Measurements from ENCODE around the gene ALAS1.

Gene ALAS1

DNA sequence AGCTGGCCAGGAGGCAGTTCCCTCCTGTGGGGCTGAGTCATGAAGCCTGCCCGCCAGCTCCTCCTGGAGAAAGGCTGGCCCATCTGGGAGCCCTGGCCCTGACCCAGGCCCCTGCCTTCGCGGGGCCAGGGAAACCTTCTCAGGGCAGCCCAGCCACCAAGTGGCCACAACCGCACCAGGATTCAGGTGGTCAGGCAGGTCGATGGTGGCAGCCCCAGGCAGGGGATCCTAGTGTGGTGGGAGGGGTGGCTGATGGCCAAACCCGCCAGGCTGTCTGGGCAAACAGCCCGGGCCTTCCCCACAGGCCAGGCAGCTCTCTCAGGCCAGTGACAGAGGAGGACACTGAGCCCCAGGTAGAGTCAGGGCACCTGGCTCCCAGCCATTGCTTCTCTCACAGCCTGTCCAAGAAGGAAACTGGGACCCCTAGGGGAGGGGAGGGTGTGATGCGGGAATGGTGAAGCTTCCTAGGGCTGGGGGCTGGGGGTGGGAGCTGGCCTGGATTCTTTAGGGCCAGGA lies 39.8 kb downstream of the ALAS1 start:
- DNase-seq: peak; percentile 31 to 50

DNA sequence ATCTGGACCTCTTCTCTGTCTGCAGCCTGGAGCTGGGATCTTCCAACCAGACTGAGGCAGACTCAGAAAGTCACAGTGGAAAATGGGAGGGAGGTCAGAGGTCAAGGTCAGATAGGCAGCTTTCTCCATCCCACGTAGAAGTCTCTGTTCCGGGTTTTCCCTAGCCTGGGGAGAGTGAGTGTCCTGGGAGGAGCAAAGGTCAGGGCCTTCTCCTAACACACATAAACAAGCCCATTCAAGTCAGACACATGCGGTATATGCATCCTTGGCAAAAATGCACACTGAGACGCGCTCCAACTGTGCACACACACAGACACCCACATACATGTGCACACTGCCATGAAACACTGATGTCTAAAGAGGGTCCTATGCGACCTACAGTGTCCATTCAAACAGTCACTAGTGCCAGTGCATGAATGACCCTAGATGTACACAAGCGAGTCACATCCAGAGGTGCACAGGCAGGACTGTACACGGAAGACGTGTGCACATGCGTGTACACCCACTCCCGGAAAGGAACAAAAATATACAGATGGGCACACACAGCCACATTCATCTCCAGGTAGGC lies 40.3 kb downstream of the ALAS1 start:
- no peak for DNase-seq

DNA sequence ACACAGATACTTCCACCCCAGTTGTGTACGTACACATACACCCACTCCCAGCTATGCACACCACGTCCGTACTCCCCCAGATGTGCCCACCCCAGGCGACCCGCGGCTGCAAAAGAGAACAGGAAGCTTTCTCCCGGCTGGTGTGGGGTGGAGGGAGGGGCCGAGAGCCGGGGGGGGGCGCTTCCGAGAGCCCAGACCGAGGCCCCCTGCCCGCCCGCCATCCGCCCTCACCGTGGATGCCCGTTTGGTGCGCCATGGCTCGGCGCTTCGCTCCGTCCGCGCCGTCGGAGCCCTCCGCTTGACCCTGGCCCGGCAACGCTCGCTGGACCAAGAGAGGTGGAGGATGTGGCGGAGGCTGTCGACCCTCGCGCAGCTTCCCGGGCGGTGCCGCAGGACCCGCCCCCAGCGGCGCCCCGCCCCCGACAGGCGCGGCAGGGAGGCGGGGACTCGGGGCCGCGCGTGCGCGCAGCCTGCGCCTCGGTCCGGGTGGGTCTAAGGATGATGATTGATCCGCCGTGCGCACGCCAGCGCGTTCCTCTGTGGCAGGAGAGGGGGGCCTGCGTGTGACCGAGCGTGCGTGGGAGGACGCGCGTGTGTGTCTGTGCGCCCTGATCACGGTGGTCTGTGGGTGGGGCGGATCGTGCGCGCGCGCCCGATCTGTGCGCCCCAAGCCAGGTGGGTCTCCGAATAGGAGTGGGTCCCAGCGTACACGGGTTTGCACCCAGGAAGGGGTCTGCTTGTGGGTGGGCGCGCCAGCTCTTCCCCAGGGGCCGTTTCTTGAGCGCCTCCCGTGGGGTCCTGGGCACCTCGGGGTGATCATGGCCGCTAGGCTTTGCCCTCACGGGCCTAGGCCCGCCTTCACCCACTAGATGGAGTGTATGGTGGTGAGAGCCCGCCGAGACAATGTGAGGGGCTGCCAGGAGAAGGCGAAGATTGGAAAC lies 41.1 kb downstream of the ALAS1 start, which contains the start of gene TWF2:
Gene TWF2, minus strand, starts transcription at position 398 of the 941 bp plus-strand sequence. Its CDS starts 142 bp downstream, at position 256.
- DNase-seq: peak; percentile 52 to 68

DNA sequence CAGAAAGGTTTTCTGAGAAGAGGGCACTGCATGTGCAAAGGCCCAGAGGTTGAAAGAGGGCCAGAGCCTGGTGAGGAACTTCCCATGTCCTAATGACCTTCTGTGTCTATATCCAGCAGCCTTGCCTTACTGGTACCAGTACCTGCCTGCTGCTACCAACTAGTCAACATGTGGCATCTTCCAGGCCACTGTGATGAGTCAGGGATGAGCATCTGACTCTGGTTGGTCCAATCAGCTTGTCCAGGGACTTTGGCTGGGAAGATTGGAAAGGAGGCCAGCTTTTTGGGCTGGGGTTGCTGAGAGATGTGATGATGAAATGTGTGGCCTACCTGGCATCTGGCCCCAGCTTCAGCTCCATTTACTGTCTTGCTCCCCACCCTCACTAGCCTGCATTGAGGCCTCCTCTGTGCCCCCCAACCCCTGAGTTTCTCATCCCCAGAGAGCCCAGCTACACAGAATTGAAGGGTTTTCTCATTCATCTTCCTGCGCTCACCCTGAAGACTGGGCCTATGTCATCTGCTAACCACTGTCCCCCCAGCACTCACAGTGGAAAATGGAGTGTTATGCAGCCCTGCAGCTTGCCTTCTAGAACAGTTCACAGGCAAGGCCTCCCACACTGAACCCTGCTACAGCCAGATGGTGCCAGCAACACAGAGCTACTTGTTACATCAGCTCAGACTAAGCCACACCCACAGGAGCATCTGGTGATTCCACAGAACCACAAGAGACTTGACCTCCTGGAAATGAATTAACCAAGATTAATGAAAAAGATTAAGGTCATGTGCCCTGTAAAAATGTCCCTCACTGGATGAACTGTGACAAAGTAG lies 42.3 kb downstream of the ALAS1 start:
- DNase-seq: peak; percentile 42 to 59

DNA sequence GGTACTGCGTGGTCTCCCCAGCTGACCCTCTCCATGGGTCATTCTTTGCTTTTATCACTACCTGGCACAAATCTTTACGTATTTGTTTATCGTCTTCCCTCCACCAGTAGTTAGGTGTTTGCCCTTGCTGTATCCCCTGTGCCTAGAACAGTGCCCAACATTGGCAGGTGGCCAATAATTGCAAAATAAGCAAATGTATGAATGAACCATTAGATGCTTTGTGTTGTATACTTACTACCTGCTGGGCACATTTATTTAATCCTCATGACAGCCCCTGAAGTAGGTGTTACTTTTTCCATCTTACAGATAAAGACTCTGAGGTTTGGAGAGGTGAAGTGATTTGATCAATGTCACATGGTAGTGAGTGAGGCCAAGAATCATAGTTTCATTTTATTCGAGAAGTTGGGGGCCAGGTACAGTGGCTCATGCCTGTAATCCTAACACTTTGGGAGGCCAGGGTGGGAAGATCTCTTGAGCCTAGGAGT lies 43.0 kb downstream of the ALAS1 start:
- DNase-seq: no peak

DNA sequence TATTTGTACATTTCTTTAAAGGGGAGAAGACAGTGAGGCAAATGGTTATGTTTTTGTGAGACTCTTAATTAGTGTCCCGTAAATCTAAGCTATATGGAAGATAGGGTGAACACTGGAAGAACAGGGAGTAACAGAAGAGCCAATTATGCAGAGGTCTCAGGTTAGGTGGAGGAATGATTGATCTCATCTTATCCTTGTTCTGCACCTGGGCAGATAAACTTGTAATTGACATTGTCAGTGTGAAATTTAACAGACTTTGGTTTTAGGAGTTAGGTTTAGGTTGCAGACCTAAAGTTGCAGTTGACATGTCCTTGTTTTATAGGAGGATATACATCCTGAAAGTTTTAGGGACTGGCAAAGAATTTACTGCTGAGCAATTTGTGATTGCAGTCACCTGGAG lies 44.1 kb downstream of the ALAS1 start:
- no peak for DNase-seq

DNA sequence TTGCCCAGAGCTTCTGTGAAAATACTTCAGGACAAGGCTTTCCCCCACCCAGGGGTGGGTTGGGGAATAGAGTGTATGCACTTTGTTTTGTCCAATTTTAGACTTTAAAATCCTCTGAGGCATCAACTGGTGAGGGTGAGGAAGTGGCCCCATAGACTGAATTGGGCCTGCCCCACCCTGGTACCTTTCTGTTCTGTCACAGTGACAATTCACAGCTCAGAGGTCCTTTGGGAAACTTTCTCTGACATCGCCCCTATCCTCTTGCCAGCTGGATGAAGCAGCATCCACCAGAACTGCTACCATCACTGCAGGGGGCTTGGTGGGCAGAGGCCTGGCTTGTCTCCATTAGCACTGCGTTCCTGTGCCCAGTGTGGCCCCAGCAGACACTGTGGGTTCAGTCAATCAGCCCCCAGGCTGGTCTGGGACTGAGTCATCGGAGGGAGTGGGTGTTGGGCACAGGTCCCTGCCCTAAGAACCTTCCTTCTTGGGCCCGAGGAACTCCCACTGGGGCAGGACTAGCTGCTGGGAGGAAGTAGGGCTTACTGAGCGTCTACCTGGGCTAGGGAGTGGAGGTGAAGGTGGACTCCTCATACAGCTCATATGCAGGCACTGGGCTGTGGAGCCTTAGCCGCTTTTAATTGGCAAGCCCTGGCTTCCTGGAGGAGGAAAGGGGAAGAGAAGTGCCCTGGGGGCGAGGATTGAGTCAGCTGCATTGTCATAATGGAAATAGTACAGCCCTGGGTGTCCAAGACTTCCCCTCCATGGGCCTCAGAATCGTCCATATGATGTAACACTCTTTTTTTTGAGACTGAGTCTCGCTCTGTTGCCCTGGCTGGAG lies 46.0 kb downstream of the ALAS1 start:
- DNase-seq: no peak

DNA sequence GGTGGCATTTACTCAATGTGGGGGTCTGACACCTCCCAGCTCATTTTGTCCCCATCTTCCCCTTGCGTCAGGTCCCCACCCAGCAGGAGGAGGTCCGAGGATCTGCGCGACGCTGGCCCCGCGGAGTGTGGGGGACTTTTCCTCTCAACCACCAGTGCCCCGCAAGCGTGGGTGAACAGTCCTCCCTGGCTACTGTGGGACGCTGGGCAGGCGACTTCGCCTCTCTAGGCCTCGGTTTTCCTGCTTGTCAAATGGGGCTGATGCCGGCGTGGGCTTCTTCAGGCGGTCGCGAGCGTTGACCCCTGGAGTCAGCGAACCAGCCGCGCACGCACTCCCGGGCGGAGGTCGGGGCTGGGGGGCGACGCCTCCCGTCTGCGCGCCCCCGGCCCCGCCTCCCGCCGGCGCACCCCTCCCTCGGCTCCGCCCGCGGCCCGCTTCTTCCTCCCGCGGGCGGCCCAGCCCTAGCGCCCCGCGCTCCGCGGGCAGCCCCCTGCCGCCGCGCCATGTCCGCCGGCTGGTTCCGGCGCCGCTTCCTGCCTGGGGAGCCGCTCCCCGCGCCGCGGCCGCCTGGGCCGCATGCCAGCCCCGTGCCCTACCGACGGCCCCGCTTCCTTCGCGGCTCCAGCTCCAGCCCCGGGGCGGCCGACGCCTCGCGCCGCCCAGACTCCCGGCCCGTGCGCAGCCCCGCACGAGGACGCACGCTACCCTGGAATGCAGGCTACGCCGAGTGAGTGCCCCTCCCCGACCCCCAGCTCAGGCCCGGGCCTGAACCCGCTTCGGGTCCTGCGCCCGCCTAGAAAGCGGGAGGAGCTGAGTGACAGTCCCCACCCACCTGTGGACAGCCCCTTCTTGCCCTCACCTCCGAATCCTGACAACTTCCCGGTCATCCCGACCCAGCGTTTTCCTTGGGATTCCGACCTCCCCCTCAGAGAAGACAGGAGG lies 47.6 kb downstream of the ALAS1 start, which contains the start of gene PPM1M:
Gene PPM1M, plus strand, starts transcription at position 438 of the 942 bp plus-strand sequence. Its CDS starts 66 bp downstream, at position 504.
- DNase-seq: no peak

DNA sequence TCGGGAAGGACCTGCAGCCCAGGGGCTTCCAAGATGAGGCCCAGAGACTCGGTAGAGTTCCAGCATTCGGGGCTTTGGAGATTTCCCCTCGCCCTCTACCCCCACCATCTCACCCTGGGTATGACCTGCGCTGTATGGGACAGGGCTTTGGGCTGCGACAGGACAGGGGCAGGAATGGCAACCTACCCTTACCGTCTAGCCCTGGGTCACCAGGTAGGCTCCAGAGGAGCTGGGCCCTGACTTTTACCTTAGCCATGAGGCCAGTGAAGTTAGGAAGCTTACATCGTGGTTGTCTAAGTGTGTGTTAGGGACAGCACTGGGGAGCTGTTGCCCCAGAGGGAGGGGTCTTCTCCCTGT lies 48.3 kb downstream of the ALAS1 start:
- no peak for DNase-seq

DNA sequence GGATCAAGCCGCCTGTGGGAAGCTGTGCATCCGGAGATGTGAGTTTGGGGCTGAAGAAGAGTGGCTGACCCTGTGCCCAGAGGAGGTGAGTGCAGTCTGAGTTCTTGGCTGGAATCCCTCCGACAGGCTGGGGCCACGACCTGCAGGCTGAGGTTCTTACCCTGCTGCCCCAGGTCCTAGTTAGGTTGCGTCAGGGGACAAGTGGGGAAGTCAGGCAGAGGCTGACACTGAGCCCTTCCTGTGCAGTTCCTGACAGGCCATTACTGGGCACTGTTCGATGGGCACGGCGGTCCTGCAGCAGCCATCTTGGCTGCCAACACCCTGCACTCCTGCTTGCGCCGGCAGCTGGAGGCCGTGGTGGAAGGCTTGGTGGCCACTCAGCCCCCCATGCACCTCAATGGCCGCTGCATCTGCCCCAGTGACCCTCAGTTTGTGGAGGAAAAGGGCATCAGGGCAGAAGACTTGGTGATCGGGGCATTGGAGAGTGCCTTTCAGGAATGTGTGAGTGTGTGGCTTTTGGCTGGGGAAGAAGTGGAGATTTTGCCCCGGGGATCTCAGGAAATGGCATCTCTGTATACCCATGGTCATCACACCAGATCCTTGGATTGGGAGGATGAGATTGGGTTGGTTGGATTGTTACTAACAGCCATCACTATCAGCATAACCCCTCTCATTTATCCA lies 48.9 kb downstream of the ALAS1 start:
- DNase-seq: no peak

DNA sequence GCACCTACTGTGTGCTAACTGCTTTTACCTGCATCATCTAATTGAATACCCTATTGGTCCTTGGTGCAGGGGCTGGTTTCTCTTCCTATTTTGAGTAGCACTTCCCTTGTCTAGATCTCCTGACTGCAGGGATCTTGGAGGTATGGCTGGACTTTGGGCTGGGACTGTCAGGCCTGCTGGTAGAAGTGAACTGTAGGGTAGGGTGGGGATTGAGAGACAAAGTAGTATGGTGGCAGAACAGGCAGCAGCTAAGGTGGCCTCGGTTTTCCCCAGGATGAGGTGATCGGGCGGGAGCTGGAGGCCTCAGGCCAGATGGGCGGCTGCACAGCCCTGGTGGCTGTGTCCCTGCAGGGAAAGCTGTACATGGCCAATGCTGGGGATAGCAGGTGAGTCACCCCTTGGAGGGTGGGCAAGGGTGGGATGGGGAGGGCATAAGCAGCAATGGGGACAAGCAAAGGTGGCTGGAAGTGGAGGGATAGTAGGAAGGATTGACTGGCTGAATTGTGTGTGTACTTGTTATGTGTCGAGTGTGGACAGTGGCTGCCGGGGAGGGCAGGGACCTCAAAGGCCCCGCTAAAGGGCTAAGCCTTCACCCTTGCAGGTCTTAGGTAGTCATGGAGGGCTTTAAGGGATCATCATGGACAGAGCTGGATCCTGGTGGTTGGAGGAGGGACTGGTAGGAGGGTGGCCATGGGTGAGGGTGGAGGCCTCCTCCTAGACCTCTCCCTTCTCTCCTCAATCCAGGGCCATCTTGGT lies 49.6 kb downstream of the ALAS1 start:
- no peak for DNase-seq

DNA sequence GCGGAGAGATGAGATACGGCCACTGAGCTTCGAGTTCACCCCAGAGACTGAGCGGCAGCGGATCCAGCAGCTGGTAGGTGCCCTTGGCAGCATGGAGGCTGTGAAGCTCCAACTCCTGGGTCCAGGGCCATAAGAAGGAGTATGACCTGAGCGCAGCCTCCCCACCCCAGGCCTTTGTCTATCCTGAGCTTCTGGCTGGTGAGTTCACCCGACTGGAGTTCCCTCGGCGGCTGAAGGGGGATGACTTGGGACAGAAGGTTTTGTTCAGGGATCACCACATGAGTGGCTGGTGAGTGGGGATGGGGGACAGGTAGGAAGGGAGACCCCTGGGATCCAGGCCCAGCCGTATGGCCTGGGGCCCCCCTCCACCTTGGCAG lies 50.2 kb downstream of the ALAS1 start:
- DNase-seq: no peak

DNA sequence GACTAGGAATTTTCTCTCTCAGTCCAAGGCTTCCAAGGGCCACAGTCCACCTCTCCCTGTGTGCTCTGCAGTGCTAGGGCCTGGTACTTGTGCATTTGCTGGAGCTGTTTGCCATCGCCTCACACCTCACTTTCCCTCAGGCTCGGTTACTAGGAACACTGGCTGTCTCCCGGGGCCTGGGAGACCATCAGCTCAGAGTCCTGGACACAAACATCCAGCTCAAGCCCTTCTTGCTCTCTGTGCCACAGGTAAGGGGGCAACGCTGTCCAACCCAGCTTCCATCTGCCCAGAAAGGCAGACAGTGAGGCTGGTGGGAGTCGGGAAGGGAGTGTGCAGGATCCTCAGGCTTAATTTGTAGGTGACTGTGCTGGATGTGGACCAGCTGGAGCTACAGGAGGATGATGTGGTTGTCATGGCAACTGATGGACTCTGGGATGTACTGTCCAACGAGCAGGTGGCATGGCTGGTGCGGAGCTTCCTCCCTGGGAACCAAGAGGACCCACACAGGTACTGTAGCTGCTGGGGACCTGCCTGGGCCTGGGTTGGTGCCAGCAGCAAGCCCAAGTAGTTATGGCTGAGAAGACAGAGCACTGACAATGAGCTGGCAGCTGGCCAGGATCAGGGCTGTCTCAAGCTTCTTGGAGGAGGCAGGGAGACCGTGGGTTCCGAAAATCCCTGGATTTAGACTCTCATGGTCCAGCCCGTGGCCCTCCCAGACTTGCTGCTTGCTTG lies 51.0 kb downstream of the ALAS1 start:
- no peak for DNase-seq

DNA sequence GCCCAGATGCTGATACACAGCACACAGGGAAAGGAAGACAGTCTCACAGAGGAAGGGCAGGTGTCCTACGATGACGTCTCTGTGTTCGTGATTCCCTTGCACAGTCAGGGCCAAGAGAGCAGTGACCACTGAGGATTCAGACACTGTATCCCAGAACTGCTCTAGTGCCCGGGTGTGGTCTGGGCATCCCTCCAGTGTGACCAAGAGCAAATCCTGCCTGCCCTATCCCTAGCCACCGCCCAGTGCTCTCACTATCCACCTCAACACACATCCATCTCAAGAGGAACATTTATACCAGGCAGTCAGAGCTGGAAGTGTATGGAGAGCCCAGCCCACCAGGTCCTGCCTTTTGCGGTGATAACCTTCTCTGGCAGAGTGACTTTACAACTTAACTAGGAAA lies 51.7 kb downstream of the ALAS1 start:
- no peak for DNase-seq

DNA sequence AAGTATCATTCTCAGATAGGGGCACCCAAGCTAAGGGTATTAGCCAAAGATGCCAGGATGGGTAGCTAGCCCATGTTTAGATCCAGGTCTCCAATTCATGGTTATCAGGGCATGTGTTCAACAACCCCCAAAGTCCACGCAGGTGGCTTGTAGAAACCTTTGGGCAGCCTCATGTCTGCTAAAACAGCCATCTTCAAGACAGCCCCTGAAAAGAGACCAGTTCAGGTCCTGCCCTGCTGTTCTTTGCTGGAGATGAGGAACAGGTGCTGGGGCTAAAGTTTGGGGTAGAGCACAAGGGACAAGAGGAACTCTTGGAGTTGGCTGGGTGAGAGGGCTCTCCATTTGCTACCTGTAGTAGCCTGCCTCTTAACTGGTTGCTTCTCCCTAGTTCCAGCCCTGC lies 52.2 kb downstream of the ALAS1 start:
- DNase-seq: no peak

DNA sequence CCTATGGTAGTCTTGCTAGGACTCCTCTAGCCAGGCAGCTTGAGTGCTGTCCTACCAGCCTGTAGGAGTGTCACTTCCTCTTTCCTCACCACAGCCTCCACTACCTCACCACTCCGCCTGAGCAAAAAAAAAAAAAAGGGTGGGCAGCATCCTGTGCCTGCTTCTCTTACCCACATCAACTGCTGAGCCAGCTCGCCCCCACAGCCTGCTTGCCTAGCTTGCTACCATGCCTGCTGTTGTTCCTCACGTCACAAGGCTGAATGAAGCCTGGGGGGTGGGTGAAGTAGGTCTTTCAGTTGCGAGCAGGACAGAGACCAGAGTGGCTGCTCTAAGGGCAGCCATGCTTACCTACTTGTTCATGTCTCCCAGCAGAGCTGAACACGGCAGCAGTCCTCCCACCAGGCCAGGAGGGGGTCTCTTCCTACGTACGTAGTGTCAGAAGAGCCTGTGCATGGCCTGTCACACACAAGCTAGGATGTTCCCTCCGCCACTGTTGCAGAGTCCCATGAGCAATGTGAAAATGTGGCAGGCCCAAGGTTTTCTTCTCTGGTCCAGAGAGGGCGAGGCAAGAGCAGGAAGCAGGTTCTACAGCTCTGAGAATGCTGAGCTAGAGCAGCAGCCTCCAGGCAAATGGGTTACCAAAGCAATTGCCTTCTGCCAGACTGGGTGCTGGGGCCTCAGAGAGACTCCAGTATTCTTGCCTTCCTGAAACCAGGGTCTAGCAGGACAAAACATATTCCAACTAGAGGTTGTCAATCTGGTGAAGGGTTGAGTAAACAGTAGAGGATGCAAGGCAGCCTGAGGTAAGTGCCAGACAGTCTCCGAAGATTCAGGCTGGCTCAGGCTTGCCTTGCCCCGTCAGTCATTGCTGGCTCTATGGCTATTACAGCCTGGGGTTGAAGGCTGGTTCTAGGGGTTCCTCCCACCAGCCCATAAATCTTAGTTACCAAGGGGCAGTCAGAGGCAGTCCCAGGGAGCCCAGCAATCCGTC lies 55.6 kb downstream of the ALAS1 start:
- peak; percentile 53 to 57 for DNase-seq

DNA sequence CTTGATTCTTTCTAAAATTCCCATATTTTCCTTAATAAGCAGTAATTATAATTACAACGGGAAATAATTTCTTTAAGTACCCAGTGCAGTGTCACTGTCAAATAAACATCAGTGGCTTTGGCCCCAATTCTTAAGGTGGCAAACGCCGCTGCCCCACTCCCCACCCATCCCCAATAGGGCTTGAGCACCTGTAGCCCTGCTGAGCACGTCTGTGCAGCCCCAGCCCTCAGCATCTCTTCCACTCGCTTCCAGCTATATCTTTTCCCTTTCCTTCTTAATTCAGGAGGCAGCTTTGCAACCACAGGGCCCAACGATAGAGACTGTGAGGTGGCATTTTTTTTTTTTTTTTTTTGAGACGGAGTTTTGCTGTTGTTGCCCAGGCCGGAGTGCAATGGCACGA lies 56.6 kb downstream of the ALAS1 start:
- DNase-seq: no peak
